PC-3 (cell line): ENCODE measurements around the gene NPAS2. TPM values are rescaled to one million over a fixed set of nuclear protein-coding genes. Genes with fewer than 3 reads are reported as not detected.

Experiments
- ATAC-seq: fragments of 200-7000 bp; cut with Tn5 transposase; 2 replicates; pipeline ENCODE4 v1.9.1; 2020; ENCODE audit warnings: mild to moderate bottlenecking, moderate library complexity
- BruUV-seq: library from RNA; stranded (reverse); fragments of 400-500 nt; replicated peaks from 2 replicates; lab custom pipeline; 2021; lab: Mats Ljungman, UMichigan
- CTCF ChIA-PET: fragments of 300-600 bp; sonication (Branson Sonifier 250); formaldehyde crosslinking; loops from one replicate; lab custom pipeline; 2022; ENCODE audit warnings: antibody characterized with exemption; lab: Charles Lee
- POLR2A ChIA-PET: fragments of 300-600 bp; sonication (Branson Sonifier 250); formaldehyde crosslinking; loops from one replicate; lab custom pipeline; 2022; ENCODE audit warnings: antibody characterized with exemption; ENCODE audit not compliant: unreplicated experiment; lab: Charles Lee
- DNase-seq: peaks from one replicate; pipeline ENCODE4 v3.0.0-alpha.2; 2015
- H2AFZ ChIP-seq: fragments of 300-600 bp; sonication (generic); 2 replicates; pipeline ENCODE4 v1.6.0; 2016; ENCODE audit warnings: antibody characterized with exemption, low read length
- H3F3A ChIP-seq: fragments of 300-600 bp; sonication (generic); one replicate; pipeline ENCODE4 v1.6.0; 2017; ENCODE audit warnings: antibody characterized with exemption, low read length, control low read depth, mild to moderate bottlenecking; ENCODE audit not compliant: unreplicated experiment
- H3K27ac ChIP-seq: fragments of 300-600 bp; sonication (generic); 2 replicates; pipeline ENCODE4 v1.5.1; 2016; ENCODE audit warnings: mild to moderate bottlenecking, low read length
- H3K27me3 ChIP-seq: fragments of 300-600 bp; sonication (generic); 2 replicates; pipeline ENCODE4 v1.6.1; 2016; ENCODE audit warnings: low read length, mixed read lengths
- H3K36me3 ChIP-seq: fragments of 300-600 bp; sonication (generic); 2 replicates; pipeline ENCODE4 v1.6.1; 2016; ENCODE audit warnings: low read depth, mixed run types, low read length, mixed read lengths
- H3K4me1 ChIP-seq: fragments of 300-600 bp; sonication (generic); 2 replicates; pipeline ENCODE4 v1.5.1; 2016; ENCODE audit warnings: low read length; ENCODE audit not compliant: insufficient read depth
- H3K4me2 ChIP-seq: fragments of 300-600 bp; sonication (generic); 2 replicates; pipeline ENCODE4 v1.6.0; 2016; ENCODE audit warnings: low read length
- H3K4me3 ChIP-seq: fragments of 300-600 bp; sonication (generic); 2 replicates; pipeline ENCODE4 v1.5.1; 2016; ENCODE audit warnings: mild to moderate bottlenecking, low read length, mixed read lengths
- H3K79me2 ChIP-seq: fragments of 300-600 bp; sonication (generic); 2 replicates; pipeline ENCODE4 v1.6.1; 2017; ENCODE audit warnings: low read length, mixed read lengths
- H3K9ac ChIP-seq: fragments of 300-600 bp; sonication (generic); 2 replicates; pipeline ENCODE4 v1.6.0; 2016; ENCODE audit warnings: mild to moderate bottlenecking, low read length
- H3K9me2 ChIP-seq: fragments of 300-600 bp; sonication (generic); replicated peaks from 2 replicates; pipeline ENCODE4 v1.6.1; 2016; ENCODE audit warnings: mixed run types, low read length, mixed read lengths
- H3K9me3 ChIP-seq: fragments of 300-600 bp; sonication (generic); 2 replicates; pipeline ENCODE4 v1.6.1; 2016; ENCODE audit warnings: low read length, mixed read lengths
- H4K20me1 ChIP-seq: fragments of 300-600 bp; sonication (generic); 2 replicates; pipeline ENCODE4 v1.6.1; 2016; ENCODE audit warnings: low read length, mixed read lengths
- CTCF ChIP-seq: fragments of 300-600 bp; sonication (generic); conservative IDR thresholded peaks from 2 replicates; pipeline ENCODE4 v1.5.1; 2017; ENCODE audit warnings: antibody characterized with exemption, low read depth, mild to moderate bottlenecking, low read length
- EZH2 ChIP-seq: fragments of 300-600 bp; sonication (generic); IDR thresholded peaks from one replicate; pipeline ENCODE4 v1.6.1; 2017; ENCODE audit warnings: antibody characterized with exemption, mild to moderate bottlenecking, low read length; ENCODE audit not compliant: unreplicated experiment
- EZH2phosphoT487 ChIP-seq: fragments of 300-600 bp; sonication (generic); IDR thresholded peaks from 2 replicates; pipeline ENCODE4 v1.6.1; 2018; ENCODE audit warnings: mild to moderate bottlenecking, antibody characterized with exemption, low read length, borderline replicate concordance
- intact Hi-C: fragments of 100-400 bp; cut with micrococcal nuclease; formaldehyde crosslinking; loops from 2 replicates; pipeline ENCODE4 v1.9.0; 2023
- total RNA-seq: library from RNA; depleted of rRNA; stranded (reverse); fragments of >200 nt; gene quantifications from 2 replicates; pipeline ENCODE4 v1.2.3, GENCODE V29; 2014

NPAS2 gene
- total RNA-seq, 1 experiment from 2014 or later, result 55.4 TPM

- ATAC-seq, result no peak
- Histone ChIP-seq H3K4me3 (no peak overlapping the region), H3K4me1 (no peaks in the 10 kb centered on the region), H3K9me3 (no peaks in the 10 kb centered on the region), H3K79me2 (no peaks in the 10 kb centered on the region), H3K27ac (no peak overlapping the region), H4K20me1 (peaks cover 8% of the 10 kb centered on the region; the same call in 1 of the 2 replicates), H3K4me2 (no peak overlapping the region), H3K27me3 (no peaks in the 10 kb centered on the region), H3F3A (no peaks in the 10 kb centered on the region), H3K9ac (no peak overlapping the region), H3K36me3 (peaks cover 46% of the 10 kb centered on the region), H2AFZ (no peak overlapping the region), H3K9me2 (no peaks in the 10 kb centered on the region)
- POLR2A ChIA-PET, result no interaction called here
- intact Hi-C loops, result no loop called here
- no peak for TF ChIP-seq CTCF
- no peak for DNase-seq
- no TSS peak for BruUV-seq
- CTCF ChIA-PET, result no interaction called here
Observed at GRCh38 chr2:100987974-100988373, 168.0 kb downstream of the NPAS2 start.

GRCh38 chr2:100988630-100989417 lies 168.9 kb downstream of the NPAS2 start:
- TF ChIP-seq EZH2phosphoT487 (no peak), EZH2 (no peak), CTCF (no peak)
- POLR2A ChIA-PET, result no interaction called here

GRCh38 chr2:100989666-100990065 lies 169.7 kb downstream of the NPAS2 start:
- no peak for DNase-seq
- CTCF ChIA-PET, result no interaction called here

More at GRCh38 chr2:100988630-100989417, 168.9 kb downstream of the NPAS2 start:
- no peaks in the 10 kb centered on the region for H3K27me3 ChIP-seq
- no peak overlapping the region for H3K9ac ChIP-seq
- no peaks in the 10 kb centered on the region for H3K79me2 ChIP-seq
- no peak overlapping the region for H3K4me3 ChIP-seq
- no peaks in the 10 kb centered on the region for H3K9me3 ChIP-seq
- H2AFZ ChIP-seq, result no peak overlapping the region
- no peak for ATAC-seq
- H3K4me1 ChIP-seq, result no peaks in the 10 kb centered on the region
- peaks cover 43% of the 10 kb centered on the region for H3K36me3 ChIP-seq
- BruUV-seq, result no TSS peak
- no peaks in the 10 kb centered on the region for H3K9me2 ChIP-seq
- DNase-seq, result no peak
- no peak overlapping the region for H3K27ac ChIP-seq
- intact Hi-C loops, result no loop called here
- no peak overlapping the region for H3K4me2 ChIP-seq
- H3F3A ChIP-seq, result no peaks in the 10 kb centered on the region
- CTCF ChIA-PET, result no interaction called here
- H4K20me1 ChIP-seq, result peaks cover 8% of the 10 kb centered on the region; the same call in 1 of the 2 replicates

More at GRCh38 chr2:100989666-100990065, 169.7 kb downstream of the NPAS2 start:
- H3K27me3 ChIP-seq, result no peaks in the 10 kb centered on the region
- no peak overlapping the region for H3K27ac ChIP-seq
- peaks cover 8% of the 10 kb centered on the region; the same call in 1 of the 2 replicates for H4K20me1 ChIP-seq
- H3K9me2 ChIP-seq, result no peaks in the 10 kb centered on the region
- H3K4me1 ChIP-seq, result no peaks in the 10 kb centered on the region
- intact Hi-C loops, result no loop called here
- TF ChIP-seq CTCF (no peak), EZH2 (no peak), EZH2phosphoT487 (no peak)
- no peaks in the 10 kb centered on the region for H3K79me2 ChIP-seq
- H3K4me3 ChIP-seq, result no peak overlapping the region
- TSS peak; percentile 4 for BruUV-seq
- no peaks in the 10 kb centered on the region for H3K9me3 ChIP-seq
- ATAC-seq, result no peak
- H3F3A ChIP-seq, result no peaks in the 10 kb centered on the region
- POLR2A ChIA-PET, result no interaction called here
- no peak overlapping the region for H2AFZ ChIP-seq
- H3K36me3 ChIP-seq, result peaks cover 45% of the 10 kb centered on the region
- no peak overlapping the region for H3K9ac ChIP-seq
- H3K4me2 ChIP-seq, result no peak overlapping the region
